HepG2 (cell line): Measurements from ENCODE around the gene TFAP2A. TPM values are rescaled to one million over a fixed set of nuclear protein-coding genes. Genes with fewer than 3 reads are reported as not detected.
A peak's percentile ranks its signal among the peaks of the same experiment; 100 is the strongest.

Source experiments
- ATAC-seq: fragments of 200-7000 bp; cut with Tn5 transposase; 3 replicates; pipeline ENCODE4 v1.9.1; 2020; ENCODE audit warnings: mild to moderate bottlenecking, moderate library complexity
- BruUV-seq: library from RNA; stranded (reverse); fragments of 400-500 nt; replicated peaks from 2 replicates; lab custom pipeline; 2021; lab: Mats Ljungman, UMichigan
- CTCF ChIA-PET: fragments of 300-600 bp; formaldehyde crosslinking; extraction: SDS; loops from one replicate; lab custom pipeline; 2021; ENCODE audit warnings: low total read pairs, inconsistent platforms, low intra/inter-chr PET ratio; lab: Yijun Ruan, JAX
- POLR2A ChIA-PET: fragments of 350-600 bp; sonication (Branson Sonifier 250); formaldehyde crosslinking; loops from one replicate; lab custom pipeline; 2020; ENCODE audit warnings: antibody characterized with exemption, inconsistent platforms; lab: Yijun Ruan, JAX
- DNase-seq: peaks from one replicate; pipeline ENCODE4 v3.0.0-alpha.2; 2015; ENCODE audit warnings: low spot score
- FAIRE-seq: peaks from 3 replicates; lab custom pipeline; 2011; peaks lifted over from hg19 to GRCh38; lab: Jason Lieb, UNC
- H2AFZ ChIP-seq: one replicate; pipeline ENCODE4 v1.6.1; 2011; ENCODE audit warnings: low read length, inconsistent platforms
- H3K27ac ChIP-seq: fragments of 300-600 bp; 3 replicates; pipeline ENCODE4 v1.8.0; 2011; ENCODE audit warnings: mixed run types, mild to moderate bottlenecking, mixed read lengths, low read length, inconsistent platforms; ENCODE audit not compliant: insufficient read depth; ENCODE audit errors: extremely low read length
- H3K27me3 ChIP-seq, 2 experiments: fragments of 200-600 bp in 1 of 2; 2 replicates in 1 of 2; 3 replicates in 1 of 2; pipeline versions ENCODE4 v1.6.0 to v1.8.0; 2011; ENCODE audit warnings: low read length in 2 of 2, mild to moderate bottlenecking in 2 of 2, moderate library complexity in 2 of 2, inconsistent platforms in 1 of 2; ENCODE audit not compliant: insufficient read depth in 2 of 2, control insufficient read depth in 1 of 2
- H3K36me3 ChIP-seq, 2 experiments: fragments of 200-600 bp in 1 of 2; replicated peaks in 1 of 2; 2 replicates in 1 of 2; 3 replicates in 1 of 2; pipeline versions ENCODE4 v1.5.1 to v1.8.0; 2011; ENCODE audit warnings: low read length in 2 of 2, inconsistent platforms in 1 of 2; ENCODE audit not compliant: insufficient read depth in 2 of 2, control insufficient read depth in 1 of 2
- H3K4me1 ChIP-seq: 2 replicates; pipeline ENCODE4 v1.5.1; 2012; ENCODE audit warnings: low read length, inconsistent platforms; ENCODE audit not compliant: insufficient read depth
- H3K4me2 ChIP-seq: 2 replicates; pipeline ENCODE4 v1.6.0; 2011; ENCODE audit warnings: low read depth, low read length, inconsistent platforms
- H3K4me3 ChIP-seq, 3 experiments: fragments of 200-600 bp in 1 of 3; sonication (generic), shearing (Covaris generic) in 1 of 3; replicated peaks in 1 of 3; 2 replicates each; pipeline ENCODE4 v1.5.1; 2011 to 2016; ENCODE audit warnings: low read length in 3 of 3, inconsistent platforms in 2 of 3, low read depth in 2 of 3, mild to moderate bottlenecking in 2 of 3, control low read depth in 1 of 3, mixed read lengths in 1 of 3; ENCODE audit not compliant: insufficient read depth in 1 of 3
- H3K79me2 ChIP-seq: one replicate; pipeline ENCODE4 v1.6.1; 2011; ENCODE audit warnings: low read length, inconsistent platforms; ENCODE audit not compliant: insufficient read depth
- H3K9ac ChIP-seq: 2 replicates; pipeline ENCODE4 v1.6.0; 2011; ENCODE audit warnings: mild to moderate bottlenecking, low read depth, low read length, inconsistent platforms; ENCODE audit not compliant: insufficient read depth
- H3K9me3 ChIP-seq: 2 replicates; pipeline ENCODE4 v1.5.1; 2012; ENCODE audit warnings: mild to moderate bottlenecking, low read length
- H4K20me1 ChIP-seq: 2 replicates; pipeline ENCODE4 v1.6.0; 2011; ENCODE audit warnings: inconsistent platforms, mild to moderate bottlenecking, low read length, moderate library complexity; ENCODE audit not compliant: insufficient read depth
- CEBPG ChIP-seq: IDR thresholded peaks from 2 replicates; pipeline ENCODE4 v1.6.1; 2016
- EZH2 ChIP-seq: conservative IDR thresholded peaks from 2 replicates; pipeline ENCODE4 v1.6.1; 2012; ENCODE audit warnings: mild to moderate bottlenecking, low read depth, low read length, moderate library complexity
- NR2F6 ChIP-seq, 2 experiments: IDR thresholded peaks; 2 replicates each; pipeline ENCODE4 v1.6.1; 2016; ENCODE audit warnings: antibody characterized with exemption in 1 of 2, mild to moderate bottlenecking in 1 of 2
- PHB2 ChIP-seq: fragments of 450-650 bp; IDR thresholded peaks from 2 replicates; pipeline ENCODE4 v1.6.1; 2018; ENCODE audit not compliant: partially characterized antibody
- TBX2 ChIP-seq: sonication (generic); formaldehyde crosslinking; IDR thresholded peaks from 2 replicates; pipeline ENCODE4 v1.5.0; 2020; ENCODE audit warnings: missing genetic modification reagents, mild to moderate bottlenecking, borderline replicate concordance
- ZNF296 ChIP-seq: sonication (generic); formaldehyde crosslinking; conservative IDR thresholded peaks from 2 replicates; pipeline ENCODE4 v1.5.0; 2020; ENCODE audit warnings: mild to moderate bottlenecking, missing genetic modification reagents
- ZNF790 ChIP-seq: sonication (generic); formaldehyde crosslinking; IDR thresholded peaks from 2 replicates; pipeline ENCODE4 v1.8.0; 2022; ENCODE audit warnings: missing genetic modification reagents, mild to moderate bottlenecking, borderline replicate concordance
- WGBS: methylation state at CpG from one replicate; pipeline ENCODE4 v1.1.6; 2017; ENCODE audit warnings: low lambda C conversion rate; 5-methylcytosine and 5-hydroxymethylcytosine counted together
- in situ Hi-C: cut with HindIII; loops from 2 replicates; pipeline ENCODE4 v1.10.0; 2017; ENCODE audit warnings: low pct_unique_long_range_greater_than_20kb; ENCODE audit not compliant: extremely low pct_ligation_motif_present
- intact Hi-C: fragments of 100-400 bp; cut with micrococcal nuclease; formaldehyde crosslinking; loops from one replicate; pipeline ENCODE4 v1.10.0; 2022; ENCODE audit not compliant: unreplicated experiment
- polyA plus RNA-seq, 8 experiments: library from polyadenylated mRNA; depleted of rRNA in 3 of 8; stranded (reverse) in 7 of 8; unstranded in 1 of 8; fragments of >200 nt; fragmentation: Illumina TruSeq in 4 of 8; extraction: Trizol in 4 of 8; gene quantifications; 2 replicates each; pipeline versions ENCODE4 v1.2.1 to v1.2.3, GENCODE V29; 2011 to 2016; ENCODE audit warnings: low read depth in 4 of 8, missing spikeins in 1 of 8, mixed read lengths in 1 of 8; ENCODE audit not compliant: insufficient read depth in 1 of 8
- total RNA-seq, 5 experiments: library from RNA; depleted of rRNA; stranded (reverse); fragments of >200 nt; fragmentation: Illumina TruSeq; extraction: Trizol; gene quantifications; 2 replicates each; pipeline ENCODE4 v1.2.3, GENCODE V29; 2016; ENCODE audit warnings: low read depth in 1 of 5

Gene TFAP2A
- total and polyA plus RNA-seq, 2 of the 13 experiments (the other 11 are each of a cell fraction or from before 2014, with no cell fraction given): not detected

DNA sequence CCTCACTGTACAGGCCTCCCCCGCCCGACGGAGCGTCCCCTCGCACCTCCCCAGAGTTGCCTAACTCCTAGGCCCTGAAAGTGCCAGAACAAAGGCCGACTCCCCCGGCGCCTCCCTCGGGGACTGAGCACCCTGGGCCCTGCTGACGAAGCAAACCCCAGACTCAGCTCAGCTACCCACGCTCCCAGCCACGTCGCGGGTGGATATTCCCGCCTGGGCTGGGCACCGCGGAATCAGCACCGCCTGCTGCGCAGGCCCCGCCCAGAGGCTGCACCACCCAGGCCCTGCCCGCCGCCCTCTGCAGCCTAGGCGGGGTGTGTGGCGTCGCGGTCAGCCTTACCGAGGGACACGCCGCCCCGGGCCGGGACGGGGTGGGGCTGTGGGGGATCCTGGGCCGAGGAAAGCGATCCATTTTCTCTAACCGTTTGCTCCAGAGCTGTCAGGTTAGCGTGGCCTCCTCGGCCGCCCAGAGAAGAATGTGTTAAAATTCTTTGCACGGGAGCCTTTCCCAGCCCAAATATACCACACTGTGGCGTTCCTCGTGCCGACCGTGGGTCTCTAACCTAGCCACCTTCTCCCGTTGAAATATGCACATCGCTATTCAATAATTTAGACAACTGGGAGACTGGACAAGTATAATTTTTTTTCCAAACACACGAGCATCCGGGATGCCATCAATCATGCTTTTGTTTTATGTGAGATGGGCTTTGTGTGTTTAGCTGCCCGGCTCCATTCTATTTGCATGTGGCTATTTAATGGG, 31.4 kb downstream of the TFAP2A start (continued):
- TF ChIP-seq NR2F6 (IDR thresholded peaks at IDR 0.05): no peak
- TF ChIP-seq NR2F6 (CRISPR knock-in tag; IDR thresholded peaks at IDR 0.05): no peak
- no peak for TF ChIP-seq ZNF790 (CRISPR knock-in tag)
- TF ChIP-seq PHB2: no peak
- peak; percentile 54; the same call in 1 of the 2 replicates for TF ChIP-seq TBX2 (CRISPR knock-in tag)
- no peak for TF ChIP-seq CEBPG (CRISPR knock-in tag)

DNA sequence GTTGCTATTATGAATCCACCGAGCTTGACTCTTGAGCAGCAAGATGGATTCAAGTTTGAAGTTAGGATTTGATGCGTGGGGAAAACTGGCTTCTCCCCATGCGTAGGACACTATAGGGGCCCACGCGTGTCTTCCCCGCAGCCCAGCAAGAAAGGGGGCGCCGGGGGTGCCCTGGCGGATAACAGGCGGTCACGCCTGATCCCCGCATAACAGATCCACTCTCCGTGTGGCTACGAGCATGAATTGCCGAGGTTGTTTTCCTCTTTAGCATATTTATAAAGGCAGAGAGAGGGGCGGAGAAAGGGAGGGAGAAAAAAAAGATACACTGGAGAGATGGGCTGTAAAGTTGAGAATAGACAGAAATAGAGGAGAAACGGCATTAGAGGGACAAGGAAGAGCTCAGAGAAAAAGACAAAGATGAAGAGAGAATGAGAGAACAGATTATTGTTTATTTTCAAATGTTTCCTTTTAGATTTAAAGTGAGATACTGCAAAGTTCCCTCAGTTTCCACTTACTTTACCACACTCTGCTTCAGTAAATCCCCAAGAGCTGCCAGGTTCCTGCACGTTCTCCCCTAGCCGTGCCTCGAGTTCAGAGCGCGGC, 32.0 kb downstream of the TFAP2A start:
- ATAC-seq: no peak
- Histone ChIP-seq H3K9ac (no peak overlapping the region), H3K27me3 (peaks cover 19 to 66% of the 10 kb centered on the region in 2 experiments), H3K4me3 (peak overlapping the region in 1 of 3 experiments; percentile 46; a peak in 1 of 6 replicates), H3K4me2 (no peak overlapping the region), H3K36me3 (no peaks in the 10 kb centered on the region), H3K4me1 (peaks cover 9% of the 10 kb centered on the region; the same call in 1 of the 2 replicates), H3K27ac (no peak overlapping the region), H3K9me3 (no peaks in the 10 kb centered on the region), H2AFZ (no peak overlapping the region), H4K20me1 (no peaks in the 10 kb centered on the region; the same call in 1 of the 2 replicates), H3K79me2 (no peaks in the 10 kb centered on the region)
- 17% methylated on average over 22 of the region's 22 CpGs for WGBS
- BruUV-seq: no TSS peak
- CTCF ChIA-PET: no interaction called here
- FAIRE-seq: no peak
- in situ Hi-C loops: no loop called here
- POLR2A ChIA-PET: no interaction called here
- intact Hi-C loops: no loop called here
- DNase-seq: no peak
- TF ChIP-seq ZNF296 (CRISPR knock-in tag) (no peak), EZH2 (peak; percentile 21)
